Kasumi-1 (cell line): ENCODE data around the gene FGF7.
"Not testable (repeated sequence)": the region's sequence is repeated elsewhere in the genome, so short reads cannot be mapped to it uniquely, and the experiment has no call there.

ENCODE experiments used
- DNase-seq, 2 experiments: peaks; one replicate each; lab custom pipeline; 2025; lab: John Stamatoyannopoulos, UW

The FGF7 gene

GRCh38 chr15:49495993-49496753 is 73.1 kb downstream of the FGF7 start:
- no peak for DNase-seq

- no peak for DNase-seq
Measured at GRCh38 chr15:49501586-49501985, 78.5 kb downstream of the FGF7 start.

- no peak for DNase-seq
Measured at GRCh38 chr15:49506341-49506740, 83.3 kb downstream of the FGF7 start.

- DNase-seq = no peak
Measured at GRCh38 chr15:49507261-49507660, 84.2 kb downstream of the FGF7 start.

- not testable (repeated sequence) for DNase-seq
Measured at GRCh38 chr15:49512739-49513138, 89.7 kb downstream of the FGF7 start.

- DNase-seq = peak in 1 of 2 experiments; percentile 3
Measured at GRCh38 chr15:49521802-49522201, 98.8 kb downstream of the FGF7 start.

GRCh38 chr15:49528289-49528688 is 105.2 kb downstream of the FGF7 start:
- DNase-seq = no peak

- DNase-seq = no peak
Measured at GRCh38 chr15:49530092-49530491, 107.0 kb downstream of the FGF7 start.
